Prostate gland (tissue), 2 donors: Measurements from ENCODE around the gene KCNMB4.

ENCODE experiments used
- POLR2A ChIP-seq: fragments of 450-650 bp; IDR thresholded peaks from one replicate; pipeline ENCODE4 v1.6.1; 2016; ENCODE audit warnings: antibody characterized with exemption, mild to moderate bottlenecking
- TF ChIP-seq, protein P1 (sequence below), 4 experiments: fragments of 200-600 bp in 2 of 4; fragments of 450-650 bp in 2 of 4; sonication (generic) in 2 of 4; IDR thresholded peaks; 1 replicate in 3 of 4; 2 replicates in 1 of 4; pipeline ENCODE4 v1.5.1; 2016 to 2019; ENCODE audit warnings: antibody characterized with exemption in 4 of 4, mild to moderate bottlenecking in 2 of 4, moderate library complexity in 2 of 4

GRCh38 chr12:70366581-70367257 lies 629 bp downstream of the KCNMB4 start:
- TF ChIP-seq, protein P1, sequence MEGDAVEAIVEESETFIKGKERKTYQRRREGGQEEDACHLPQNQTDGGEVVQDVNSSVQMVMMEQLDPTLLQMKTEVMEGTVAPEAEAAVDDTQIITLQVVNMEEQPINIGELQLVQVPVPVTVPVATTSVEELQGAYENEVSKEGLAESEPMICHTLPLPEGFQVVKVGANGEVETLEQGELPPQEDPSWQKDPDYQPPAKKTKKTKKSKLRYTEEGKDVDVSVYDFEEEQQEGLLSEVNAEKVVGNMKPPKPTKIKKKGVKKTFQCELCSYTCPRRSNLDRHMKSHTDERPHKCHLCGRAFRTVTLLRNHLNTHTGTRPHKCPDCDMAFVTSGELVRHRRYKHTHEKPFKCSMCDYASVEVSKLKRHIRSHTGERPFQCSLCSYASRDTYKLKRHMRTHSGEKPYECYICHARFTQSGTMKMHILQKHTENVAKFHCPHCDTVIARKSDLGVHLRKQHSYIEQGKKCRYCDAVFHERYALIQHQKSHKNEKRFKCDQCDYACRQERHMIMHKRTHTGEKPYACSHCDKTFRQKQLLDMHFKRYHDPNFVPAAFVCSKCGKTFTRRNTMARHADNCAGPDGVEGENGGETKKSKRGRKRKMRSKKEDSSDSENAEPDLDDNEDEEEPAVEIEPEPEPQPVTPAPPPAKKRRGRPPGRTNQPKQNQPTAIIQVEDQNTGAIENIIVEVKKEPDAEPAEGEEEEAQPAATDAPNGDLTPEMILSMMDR (IDR thresholded peaks at IDR 0.05): no peak
- TF ChIP-seq POLR2A: no peak
